ENCODE data around the gene TBCK.

GRCh38 chr4:106302062-106302438, 14.0 kb downstream of the TBCK start:
- TF ChIP-seq POLR2AphosphoS5 (IDR thresholded peaks at IDR 0.05; ENCODE audit: low read depth, low read length) = no peak
- TF ChIP-seq, protein P1, sequence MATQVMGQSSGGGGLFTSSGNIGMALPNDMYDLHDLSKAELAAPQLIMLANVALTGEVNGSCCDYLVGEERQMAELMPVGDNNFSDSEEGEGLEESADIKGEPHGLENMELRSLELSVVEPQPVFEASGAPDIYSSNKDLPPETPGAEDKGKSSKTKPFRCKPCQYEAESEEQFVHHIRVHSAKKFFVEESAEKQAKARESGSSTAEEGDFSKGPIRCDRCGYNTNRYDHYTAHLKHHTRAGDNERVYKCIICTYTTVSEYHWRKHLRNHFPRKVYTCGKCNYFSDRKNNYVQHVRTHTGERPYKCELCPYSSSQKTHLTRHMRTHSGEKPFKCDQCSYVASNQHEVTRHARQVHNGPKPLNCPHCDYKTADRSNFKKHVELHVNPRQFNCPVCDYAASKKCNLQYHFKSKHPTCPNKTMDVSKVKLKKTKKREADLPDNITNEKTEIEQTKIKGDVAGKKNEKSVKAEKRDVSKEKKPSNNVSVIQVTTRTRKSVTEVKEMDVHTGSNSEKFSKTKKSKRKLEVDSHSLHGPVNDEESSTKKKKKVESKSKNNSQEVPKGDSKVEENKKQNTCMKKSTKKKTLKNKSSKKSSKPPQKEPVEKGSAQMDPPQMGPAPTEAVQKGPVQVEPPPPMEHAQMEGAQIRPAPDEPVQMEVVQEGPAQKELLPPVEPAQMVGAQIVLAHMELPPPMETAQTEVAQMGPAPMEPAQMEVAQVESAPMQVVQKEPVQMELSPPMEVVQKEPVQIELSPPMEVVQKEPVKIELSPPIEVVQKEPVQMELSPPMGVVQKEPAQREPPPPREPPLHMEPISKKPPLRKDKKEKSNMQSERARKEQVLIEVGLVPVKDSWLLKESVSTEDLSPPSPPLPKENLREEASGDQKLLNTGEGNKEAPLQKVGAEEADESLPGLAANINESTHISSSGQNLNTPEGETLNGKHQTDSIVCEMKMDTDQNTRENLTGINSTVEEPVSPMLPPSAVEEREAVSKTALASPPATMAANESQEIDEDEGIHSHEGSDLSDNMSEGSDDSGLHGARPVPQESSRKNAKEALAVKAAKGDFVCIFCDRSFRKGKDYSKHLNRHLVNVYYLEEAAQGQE (IDR thresholded peaks at IDR 0.05; ENCODE audit: insufficient read depth in 1 of 2, low read depth in 2 of 2, low read length in 2 of 2) = no peak
- TF ChIP-seq TAF1 (IDR thresholded peaks at IDR 0.05; ENCODE audit: borderline replicate concordance, insufficient read depth, low read length) = no peak
- TF ChIP-seq SIN3A (IDR thresholded peaks at IDR 0.05; ENCODE audit: borderline replicate concordance, insufficient read depth, low read length) = no peak
- no peak for TF ChIP-seq FOXP2 (optimal IDR thresholded peaks at IDR 0.05; ENCODE audit: borderline replicate concordance, extremely low read depth, extremely low read length, insufficient read depth)
